Measurements from ENCODE around the gene GNAL. TPM values are rescaled to one million over a fixed set of nuclear protein-coding genes. Genes with fewer than 3 reads are reported as not detected.

The GNAL gene
- total RNA-seq, 4 donors from 2014 or later = 7.5 to 20.7 (median 11.8) TPM

GRCh38 chr18:11866764-11867163 lies 177.7 kb downstream of the GNAL start:
- TF ChIP-seq CTCF (IDR thresholded peaks at IDR 0.05; ENCODE audit: low read depth) = no peak

- TF ChIP-seq CTCF (IDR thresholded peaks at IDR 0.05; ENCODE audit: low read depth) = no peak
These were observed 179.2 kb downstream of the GNAL start for GRCh38 chr18:11868230-11868629.

GRCh38 chr18:11871501-11871900 lies 182.4 kb downstream of the GNAL start:
- TF ChIP-seq CTCF (IDR thresholded peaks at IDR 0.05; ENCODE audit: low read depth) = no peak

GRCh38 chr18:11872479-11873136 lies 183.5 kb downstream of the GNAL start:
- no peak for TF ChIP-seq CTCF (IDR thresholded peaks at IDR 0.05; ENCODE audit: low read depth)

- TF ChIP-seq CTCF (IDR thresholded peaks at IDR 0.05; ENCODE audit: low read depth) = no peak
These were observed 184.7 kb downstream of the GNAL start for GRCh38 chr18:11873670-11874340.

GRCh38 chr18:11874676-11875075 lies 185.6 kb downstream of the GNAL start:
- TF ChIP-seq CTCF (IDR thresholded peaks at IDR 0.05; ENCODE audit: low read depth) = no peak

GRCh38 chr18:11877497-11878135 lies 188.6 kb downstream of the GNAL start:
- TF ChIP-seq CTCF (IDR thresholded peaks at IDR 0.05; ENCODE audit: low read depth) = no peak
